GM19395 (cell line): ENCODE measurements around the gene CD200.

Source experiments
- ATAC-seq: cut with Tn5 transposase; IDR thresholded peaks from one replicate; pipeline ENCODE4 v1.9.1; 2021; ENCODE audit warnings: mild to moderate bottlenecking, moderate library complexity; ENCODE audit not compliant: unreplicated experiment

CD200 gene, protein sequence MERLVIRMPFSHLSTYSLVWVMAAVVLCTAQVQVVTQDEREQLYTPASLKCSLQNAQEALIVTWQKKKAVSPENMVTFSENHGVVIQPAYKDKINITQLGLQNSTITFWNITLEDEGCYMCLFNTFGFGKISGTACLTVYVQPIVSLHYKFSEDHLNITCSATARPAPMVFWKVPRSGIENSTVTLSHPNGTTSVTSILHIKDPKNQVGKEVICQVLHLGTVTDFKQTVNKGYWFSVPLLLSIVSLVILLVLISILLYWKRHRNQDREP

GRCh38 chr3:112333002-112333380 is at the start of gene CD200:
TSS of gene CD200 (plus strand) at chr3:112333156. CDS start at chr3:112333213, 57 bp downstream.
- peak; percentile 60 for ATAC-seq

DNA sequence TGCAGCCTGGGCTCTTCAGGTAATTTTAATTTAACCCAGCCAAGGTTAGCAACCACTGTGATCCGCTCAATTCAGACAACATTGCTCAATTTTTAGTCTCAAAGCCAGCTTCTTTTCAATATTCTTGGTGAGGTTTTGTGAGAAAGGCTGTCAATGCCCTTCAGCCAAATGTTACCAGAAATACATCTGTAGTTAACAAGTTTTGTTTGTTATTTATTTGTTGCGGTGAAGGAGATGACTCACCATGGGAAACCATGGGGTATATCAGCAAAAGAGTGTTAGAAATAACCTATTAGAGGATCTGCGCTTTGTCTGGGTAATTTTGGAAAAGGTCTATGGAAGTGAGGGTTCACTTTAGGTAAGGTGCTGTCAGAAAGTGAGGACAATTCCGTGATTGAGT is 43.9 kb upstream of the CD200 start:
- no peak for ATAC-seq

DNA sequence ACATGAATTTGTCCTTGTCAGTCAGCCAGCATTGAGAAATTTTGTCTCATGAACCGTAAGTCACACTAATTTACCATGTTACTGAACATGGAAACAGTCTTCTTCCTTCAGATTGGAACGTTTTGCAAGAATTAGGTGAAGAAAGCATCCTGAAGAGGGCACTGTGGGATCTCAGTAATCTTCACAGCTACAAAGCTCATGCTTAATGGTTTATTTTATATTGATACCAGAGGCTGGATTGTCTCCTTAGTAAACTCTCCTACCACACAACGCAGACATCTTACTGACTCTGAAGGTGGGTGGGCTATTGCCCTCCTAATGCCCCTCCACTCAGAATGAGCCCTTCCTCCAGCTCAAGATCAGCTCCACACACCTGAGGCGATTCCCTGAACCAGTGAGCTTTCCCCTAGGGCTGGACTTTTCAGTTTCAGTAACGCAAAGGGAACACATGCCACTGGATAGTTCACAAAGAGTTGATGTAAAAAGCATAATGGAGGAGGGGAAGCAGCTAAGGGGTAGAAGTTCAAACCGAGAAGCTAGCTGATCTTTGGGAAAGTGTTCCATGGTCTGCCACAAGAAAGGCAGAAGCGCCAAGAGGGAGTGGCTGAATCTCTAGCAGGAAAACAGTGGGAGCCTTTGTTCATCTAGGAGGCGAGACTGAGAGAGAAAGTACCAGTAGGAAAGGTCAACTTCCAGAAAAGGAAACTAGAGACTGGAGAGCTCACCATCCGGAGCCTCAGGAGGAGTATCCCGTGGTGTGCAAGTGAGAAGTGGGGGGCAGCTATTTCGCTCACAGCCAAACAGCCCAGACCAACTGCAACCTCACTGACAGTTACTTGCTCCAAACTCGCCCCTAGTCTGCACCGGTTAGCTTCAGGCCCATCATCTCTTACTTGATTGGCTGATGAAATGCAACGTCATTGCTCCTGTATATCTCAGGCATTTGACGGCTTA is 39.3 kb upstream of the CD200 start, which contains the start of gene SLC9C1:
TSS of gene SLC9C1 (minus strand) at position 849 of the 954 bp plus-strand sequence. CDS start 7,425 bp downstream, outside the sequence.
- ATAC-seq, result peak; percentile 62

DNA sequence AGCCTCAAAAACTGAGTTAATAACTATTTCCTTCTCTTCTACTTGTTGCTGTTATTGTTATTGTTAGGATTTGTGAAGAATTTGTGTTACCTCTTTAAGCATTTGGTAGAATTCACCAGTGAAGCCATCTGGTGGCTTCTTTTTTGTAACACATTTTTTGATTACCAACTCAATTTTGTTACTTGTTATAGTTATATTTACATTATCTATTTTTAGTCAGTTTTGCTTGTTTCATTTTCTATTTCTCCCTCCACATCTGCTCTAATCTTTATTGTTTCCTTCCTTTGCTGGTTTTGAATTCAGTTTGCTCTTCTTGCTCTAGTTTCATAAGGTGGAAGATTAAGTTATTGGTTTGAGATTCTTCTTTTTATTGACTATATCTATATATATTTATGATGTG is 35.2 kb upstream of the CD200 start:
- peak; percentile 52 for ATAC-seq

GRCh38 chr3:112298781-112299180 is 34.2 kb upstream of the CD200 start:
- ATAC-seq, result no peak

- ATAC-seq, result no peak
Observed at GRCh38 chr3:112302150-112302830, 30.7 kb upstream of the CD200 start.

- ATAC-seq, result peak; percentile 73
Observed at GRCh38 chr3:112302881-112303763, 29.8 kb upstream of the CD200 start.

DNA sequence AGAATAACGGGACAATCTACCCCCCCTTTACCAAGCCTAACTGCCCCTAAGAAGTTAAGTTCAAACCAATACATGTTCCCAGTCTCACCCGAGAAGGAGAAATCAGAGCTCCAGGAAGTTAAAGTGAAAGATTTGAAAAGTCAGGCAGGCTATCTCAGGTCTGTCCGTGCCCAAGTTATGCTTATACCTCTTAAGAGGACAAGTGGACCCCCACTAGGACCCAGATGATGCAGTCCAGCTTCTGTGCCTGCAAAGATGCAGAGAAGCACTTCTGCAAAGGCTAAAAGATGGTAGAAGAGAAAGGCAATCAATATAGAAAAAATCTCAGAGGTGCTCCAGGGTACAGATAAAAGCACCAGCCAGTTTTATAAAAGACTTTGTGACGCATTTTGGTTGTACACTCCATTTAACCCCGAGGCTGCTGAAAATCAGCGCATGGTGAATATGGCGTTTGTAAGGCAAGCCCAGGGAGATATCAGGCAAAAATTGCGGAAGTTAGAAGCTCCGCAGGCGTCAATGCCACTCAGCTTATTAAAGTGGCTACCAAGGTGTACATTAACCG is 29.1 kb upstream of the CD200 start:
- peak; percentile 62 for ATAC-seq

- ATAC-seq, result no peak
Observed at GRCh38 chr3:112304611-112305010, 28.3 kb upstream of the CD200 start.

- no peak for ATAC-seq
Observed at GRCh38 chr3:112306825-112307224, 26.1 kb upstream of the CD200 start.

DNA sequence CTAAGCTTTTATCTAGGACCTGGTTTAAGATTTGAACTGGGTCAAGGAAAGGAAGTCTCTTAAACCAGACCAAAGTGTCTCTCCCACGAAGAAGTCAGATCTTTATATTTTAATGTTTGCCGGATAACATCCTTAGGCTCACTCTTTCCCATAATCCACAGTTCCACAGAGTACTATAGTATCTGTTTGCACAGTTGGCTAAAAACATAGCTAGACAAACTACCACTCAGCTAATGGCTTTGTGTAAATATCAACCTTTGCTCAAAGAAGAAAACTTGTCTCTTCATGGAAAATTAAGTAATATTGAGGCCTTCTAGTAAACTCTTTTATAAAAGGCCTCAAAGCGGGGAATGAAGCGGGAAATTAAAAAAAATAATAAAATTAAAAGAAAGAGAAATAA is 25.4 kb upstream of the CD200 start:
- no peak for ATAC-seq

DNA sequence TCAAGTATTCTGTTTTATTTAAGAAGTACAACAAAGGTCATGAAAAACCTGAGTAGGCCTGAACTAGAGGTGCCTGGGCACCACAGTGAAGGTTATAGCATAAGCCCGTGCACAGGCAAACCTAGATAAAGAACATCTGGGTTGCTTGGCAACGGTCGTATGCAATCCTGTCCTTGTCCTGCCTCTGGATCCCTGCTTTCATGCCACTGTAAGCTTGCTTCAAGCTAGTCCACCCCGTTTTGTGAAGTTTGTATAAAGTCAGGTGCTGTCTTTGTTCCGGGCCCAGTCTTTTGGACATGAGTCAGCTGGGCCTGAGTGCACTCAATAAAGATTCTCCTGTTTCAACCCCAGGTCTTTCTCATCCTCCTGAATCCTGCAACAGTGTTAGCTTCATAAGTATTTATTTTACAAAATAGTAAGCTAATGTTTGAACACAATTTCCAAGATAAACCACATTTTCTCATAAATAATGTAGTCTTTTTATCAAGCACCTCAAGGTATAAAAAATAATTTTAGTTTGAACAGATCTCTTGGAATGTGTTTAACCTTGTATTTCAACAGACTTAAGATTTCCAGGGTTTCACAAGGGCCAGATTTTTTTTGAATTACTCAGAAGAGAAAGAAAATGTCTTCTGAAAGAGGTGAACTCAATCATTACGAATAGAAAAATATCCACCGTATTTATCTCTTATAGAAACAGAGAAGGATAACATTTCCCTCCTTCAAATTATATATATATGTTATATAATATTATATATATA is 24.6 kb upstream of the CD200 start:
- ATAC-seq, result no peak

DNA sequence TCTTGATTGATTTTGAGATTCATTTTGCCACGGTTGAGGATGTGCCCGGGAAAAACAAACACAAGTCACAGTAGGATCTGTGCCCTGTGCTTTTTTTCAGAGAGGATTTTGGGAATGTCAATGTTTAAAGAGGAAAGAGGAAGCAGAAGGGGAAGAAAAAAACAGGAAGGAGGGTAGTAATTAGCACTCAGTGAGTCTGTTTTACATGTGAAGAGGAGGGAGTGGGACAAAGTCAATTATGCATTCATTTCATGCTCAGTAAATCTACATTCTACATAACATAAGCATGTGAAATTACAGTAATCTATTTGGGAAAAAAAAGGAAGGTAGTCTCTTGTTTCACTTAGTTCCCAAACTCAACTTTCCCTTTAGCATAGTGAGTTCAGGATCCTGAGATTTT is 18.3 kb upstream of the CD200 start:
- no peak for ATAC-seq

DNA sequence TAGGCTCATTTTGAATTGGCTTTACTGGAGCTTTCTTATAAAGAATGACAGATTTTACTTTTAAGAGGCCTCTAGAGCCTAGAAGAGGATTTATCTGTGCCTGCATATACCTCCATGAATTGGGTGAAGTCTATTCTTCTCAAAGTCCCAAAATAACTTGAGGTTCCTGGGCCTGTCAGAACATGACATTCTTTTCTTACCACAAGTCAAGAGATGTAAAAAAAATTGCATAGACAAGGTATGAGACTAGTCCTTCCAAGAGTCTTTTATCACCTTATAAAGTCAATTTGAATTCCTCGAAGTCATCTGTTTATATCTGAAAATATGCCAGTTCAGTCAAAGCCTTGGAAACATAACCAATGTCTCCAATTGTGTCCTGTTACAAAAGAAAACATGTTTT is 17.2 kb upstream of the CD200 start:
- ATAC-seq, result no peak

DNA sequence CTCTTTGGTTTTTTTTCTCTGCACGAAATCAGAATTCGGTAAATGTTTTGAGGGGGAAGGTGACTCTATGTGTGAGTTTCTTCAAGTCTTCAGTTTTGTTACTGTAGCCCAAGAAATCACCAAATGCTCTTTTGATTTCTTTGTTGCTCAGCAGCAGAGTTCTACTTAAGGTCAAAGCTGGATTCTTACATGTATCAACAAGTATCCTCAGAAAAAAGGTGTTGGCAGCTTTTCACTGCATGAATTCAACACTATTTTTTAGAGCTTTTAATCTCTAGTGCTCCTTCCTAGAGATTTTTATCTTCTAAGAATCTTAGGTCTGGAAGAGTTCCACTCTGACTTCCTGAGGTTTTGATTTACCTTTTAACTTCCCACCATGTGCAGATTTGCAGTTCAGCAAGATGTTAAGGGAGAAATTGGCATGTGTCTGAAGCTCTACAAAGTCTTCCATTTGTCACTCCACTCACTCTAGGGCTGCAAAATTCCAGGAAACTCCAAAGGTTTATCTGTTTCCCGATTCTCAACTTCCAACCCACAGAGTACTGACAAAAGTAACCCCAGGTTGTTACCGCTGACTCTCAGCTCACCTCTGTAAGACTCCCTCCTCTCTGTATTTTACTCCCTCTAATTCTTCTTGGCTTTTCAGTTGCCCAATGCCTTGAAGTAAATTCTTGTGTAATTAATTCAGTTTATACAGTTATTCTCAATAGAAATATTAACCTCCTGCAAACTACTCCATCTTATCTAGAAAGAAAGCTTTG is 13.3 kb upstream of the CD200 start:
- no peak for ATAC-seq

DNA sequence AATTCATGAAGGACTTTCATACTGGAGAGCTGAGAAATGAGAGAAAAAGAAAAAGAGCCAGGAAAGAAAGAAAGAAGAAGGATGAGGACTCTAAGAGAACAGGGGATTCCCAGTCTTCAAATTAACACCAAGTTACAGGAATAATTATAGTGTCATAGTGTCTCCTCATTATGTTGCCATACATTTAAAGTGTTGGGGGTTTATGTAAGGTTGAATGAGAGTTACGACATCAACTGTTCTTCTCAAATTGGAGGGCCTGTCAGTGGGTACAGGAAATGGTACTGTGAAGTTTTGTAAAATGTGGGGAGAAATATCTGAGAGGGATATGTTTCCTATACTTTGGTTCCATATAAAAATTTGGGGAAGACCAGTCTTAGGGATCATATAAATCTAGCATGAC is 12.3 kb upstream of the CD200 start:
- no peak for ATAC-seq

DNA sequence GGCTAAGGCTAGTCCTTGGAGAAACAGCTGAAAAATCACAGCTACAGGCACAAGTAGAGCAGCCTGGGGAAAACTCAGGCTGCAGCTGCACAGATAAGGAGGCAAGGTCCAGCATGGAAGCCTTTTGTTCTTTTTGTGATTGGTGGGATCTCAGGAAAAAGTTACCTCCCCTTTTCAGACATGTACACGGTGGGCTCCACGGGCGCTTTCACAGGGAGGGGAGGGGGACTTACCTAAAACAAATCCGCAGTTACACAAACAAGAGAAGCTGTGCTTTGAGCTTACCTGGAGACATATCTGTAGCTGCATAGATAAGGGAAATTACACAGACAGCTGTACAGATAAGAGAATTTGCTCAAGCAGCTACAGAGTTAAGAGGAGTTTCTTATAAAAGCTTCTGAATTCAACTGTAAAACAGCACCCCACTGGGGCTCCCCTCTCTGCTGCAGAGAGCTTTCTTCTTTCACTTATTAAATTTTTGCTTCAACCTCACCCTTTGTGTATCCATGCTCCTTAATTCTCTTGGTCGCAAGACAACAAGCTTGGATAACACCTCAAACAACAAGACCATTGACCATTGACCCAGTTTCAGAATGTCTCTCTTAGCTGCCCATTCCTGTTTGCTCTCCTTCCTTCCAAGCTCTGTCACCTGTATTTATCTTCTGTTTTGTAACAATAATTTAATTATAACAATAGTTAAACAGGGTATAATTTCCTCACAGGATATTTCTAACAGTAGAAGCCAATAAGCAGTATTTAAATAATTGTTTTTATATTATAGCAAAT is 10.9 kb upstream of the CD200 start:
- no peak for ATAC-seq
